GM23338 (cell line): Measurements from ENCODE around the gene CPLX1. TPM values are rescaled to one million over a fixed set of nuclear protein-coding genes. Genes with fewer than 3 reads are reported as not detected.

Source experiments
- ATAC-seq: fragments of 200-7000 bp; cut with Tn5 transposase; 3 replicates; pipeline ENCODE4 v1.9.1; 2020
- DNase-seq: peaks from one replicate; pipeline ENCODE4 v3.0.0-alpha.2; 2015; ENCODE audit warnings: low spot score
- H2AFZ ChIP-seq: fragments of 200-600 bp; sonication (generic); 2 replicates; pipeline ENCODE4 v1.8.0; 2016; ENCODE audit warnings: antibody characterized with exemption, mild to moderate bottlenecking, moderate library complexity
- H3F3A ChIP-seq: fragments of 200-600 bp; sonication (generic); replicated peaks from 2 replicates; pipeline ENCODE4 v1.8.0; 2017; ENCODE audit warnings: antibody characterized with exemption, mixed run types, low read depth
- H3K27ac ChIP-seq: fragments of 200-600 bp; sonication (generic); 2 replicates; pipeline ENCODE4 v1.6.1; 2016; ENCODE audit warnings: low read depth
- H3K27me3 ChIP-seq: fragments of 200-600 bp; sonication (generic); 2 replicates; pipeline ENCODE4 v1.8.0; 2016; ENCODE audit warnings: mild to moderate bottlenecking, mixed run types, moderate library complexity; ENCODE audit not compliant: insufficient read depth
- H3K36me3 ChIP-seq: fragments of 200-600 bp; sonication (generic); 2 replicates; pipeline ENCODE4 v1.8.0; 2016; ENCODE audit warnings: mild to moderate bottlenecking; ENCODE audit not compliant: insufficient read depth
- H3K4me1 ChIP-seq: fragments of 200-600 bp; sonication (generic); 2 replicates; pipeline ENCODE4 v1.8.0; 2016; ENCODE audit warnings: mild to moderate bottlenecking, moderate library complexity; ENCODE audit not compliant: insufficient read depth
- H3K4me2 ChIP-seq: fragments of 200-600 bp; sonication (generic); 2 replicates; pipeline ENCODE4 v1.7.1; 2017; ENCODE audit warnings: mixed run types
- H3K4me3 ChIP-seq: fragments of 200-600 bp; sonication (generic); 2 replicates; pipeline ENCODE4 v1.6.1; 2016; ENCODE audit warnings: mixed run types
- H3K79me2 ChIP-seq: fragments of 200-600 bp; sonication (generic); replicated peaks from 2 replicates; pipeline ENCODE4 v1.8.0; 2017; ENCODE audit warnings: mild to moderate bottlenecking; ENCODE audit not compliant: insufficient read depth
- H3K9me2 ChIP-seq: fragments of 200-600 bp; sonication (generic); 2 replicates; pipeline ENCODE4 v1.8.0; 2017; ENCODE audit not compliant: insufficient read depth
- H4K20me1 ChIP-seq: fragments of 200-600 bp; sonication (generic); replicated peaks from 2 replicates; pipeline ENCODE4 v1.8.0; 2017; ENCODE audit warnings: mild to moderate bottlenecking; ENCODE audit not compliant: insufficient read depth
- H3K27ac Mint-ChIP-seq: 2 replicates; pipeline ENCODE4 v1.8.0; 2020; ENCODE audit warnings: inconsistent platforms, mild to moderate bottlenecking, moderate library complexity, mixed read lengths
- H3K27me3 Mint-ChIP-seq: 3 replicates; pipeline ENCODE4 v1.8.0; 2022; ENCODE audit warnings: low read depth, mild to moderate bottlenecking, moderate library complexity, mixed read lengths, inconsistent platforms; ENCODE audit not compliant: insufficient read depth, poor library complexity
- H3K36me3 Mint-ChIP-seq: 3 replicates; pipeline ENCODE4 v1.8.0; 2021; ENCODE audit warnings: low read depth, mild to moderate bottlenecking, inconsistent platforms, moderate library complexity, mixed read lengths
- H3K4me1 Mint-ChIP-seq: 3 replicates; pipeline ENCODE4 v1.8.0; 2020; ENCODE audit warnings: mild to moderate bottlenecking, inconsistent platforms, mixed read lengths
- H3K4me3 Mint-ChIP-seq: 3 replicates; pipeline ENCODE4 v1.8.0; 2021; ENCODE audit warnings: moderate library complexity, mild to moderate bottlenecking, inconsistent platforms, mixed read lengths
- H3K9me3 Mint-ChIP-seq: 3 replicates; pipeline ENCODE4 v1.8.0; 2020; ENCODE audit warnings: moderate library complexity, mild to moderate bottlenecking, inconsistent platforms, mixed read lengths
- CREB1 ChIP-seq: fragments of 250-450 bp; sonication (Bioruptor Pico); IDR thresholded peaks from 2 replicates; pipeline ENCODE4 v1.5.0; 2020; ENCODE audit warnings: low read depth, mild to moderate bottlenecking, moderate library complexity
- CTCF ChIP-seq, 2 experiments: fragments of 200-600 bp in 1 of 2; sonication (generic) in 1 of 2; conservative IDR thresholded peaks; 2 replicates each; pipeline versions ENCODE4 v1.5.1 to v1.6.1; 2016 to 2017; ENCODE audit warnings: antibody characterized with exemption in 2 of 2, low read depth in 2 of 2, mild to moderate bottlenecking in 2 of 2, moderate library complexity in 1 of 2
- ETS1 ChIP-seq: IDR thresholded peaks from 2 replicates; pipeline ENCODE4 v1.6.1; 2016; ENCODE audit warnings: antibody characterized with exemption
- EZH2phosphoT487 ChIP-seq: fragments of 200-600 bp; sonication (generic); IDR thresholded peaks from one replicate; pipeline ENCODE4 v1.8.1; 2018; ENCODE audit warnings: antibody characterized with exemption; ENCODE audit not compliant: unreplicated experiment
- JUNB ChIP-seq: IDR thresholded peaks from one replicate; pipeline ENCODE4 v1.6.1; 2016; ENCODE audit warnings: antibody characterized with exemption; ENCODE audit not compliant: unreplicated experiment
- NANOG ChIP-seq: IDR thresholded peaks from 2 replicates; pipeline ENCODE4 v1.6.1; 2016; ENCODE audit warnings: antibody characterized with exemption, borderline replicate concordance
- POLR2AphosphoS5 ChIP-seq: IDR thresholded peaks from 2 replicates; pipeline ENCODE4 v1.6.1; 2016; ENCODE audit warnings: antibody characterized with exemption, low read depth
- REST ChIP-seq: IDR thresholded peaks from one replicate; pipeline ENCODE4 v1.6.1; 2018; ENCODE audit warnings: antibody characterized with exemption; ENCODE audit not compliant: unreplicated experiment
- ZNF114 ChIP-seq: fragments of 250-450 bp; sonication (Bioruptor Pico); IDR thresholded peaks from 2 replicates; pipeline ENCODE4 v1.5.0; 2020; ENCODE audit warnings: mild to moderate bottlenecking, moderate library complexity
- ZNF331 ChIP-seq: fragments of 250-450 bp; sonication (Bioruptor Pico); IDR thresholded peaks from 2 replicates; pipeline ENCODE4 v1.5.0; 2020; ENCODE audit warnings: low read depth, mild to moderate bottlenecking, moderate library complexity
- ZNF462 ChIP-seq: fragments of 250-450 bp; sonication (Bioruptor Pico); IDR thresholded peaks from 2 replicates; pipeline ENCODE4 v1.5.0; 2020; ENCODE audit warnings: mild to moderate bottlenecking, moderate library complexity
- polyA plus RNA-seq: library from polyadenylated mRNA; unstranded; fragments of >200 nt; fragmentation: Nextera tagmentation; extraction: Ambion mirVana; gene quantifications from 2 replicates; pipeline ENCODE4 v1.2.1, GENCODE V29; 2016
- total RNA-seq: library from RNA; depleted of rRNA; stranded (reverse); fragments of >200 nt; shearing (Covaris generic); gene quantifications from 2 replicates; pipeline ENCODE4 v1.2.3, GENCODE V29; 2014

The CPLX1 gene
- total and polyA plus RNA-seq, 2 experiments from 2014 or later: 0.86 to 0.97 TPM

GRCh38 chr4:788006-788635 is 37.8 kb downstream of the CPLX1 start:
- Histone ChIP-seq H3K9me2 (no peaks in the 10 kb centered on the region), H3K4me2 (no peak overlapping the region), H3K27me3 (peaks cover 63% of the 10 kb centered on the region), H3K27ac (no peak overlapping the region), H3F3A (no peaks in the 10 kb centered on the region; the same call in 1 of the 2 replicates), H3K79me2 (no peaks in the 10 kb centered on the region), H3K4me1 (peaks cover 20% of the 10 kb centered on the region), H3K4me3 (no peak overlapping the region), H2AFZ (no peak overlapping the region), H4K20me1 (no peaks in the 10 kb centered on the region), H3K36me3 (no peaks in the 10 kb centered on the region)
- peaks cover 24% of the 10 kb centered on the region for H3K4me1 Mint-ChIP-seq
- ATAC-seq (no peak), DNase-seq (no peak)
- peaks cover 58% of the 10 kb centered on the region for H3K27me3 Mint-ChIP-seq
- H3K27ac Mint-ChIP-seq: no peak overlapping the region
- TF ChIP-seq CTCF (conservative IDR thresholded peaks at IDR 0.05; ENCODE audit: low read depth in 2 of 2) (no peak), ZNF331 (CRISPR knock-in tag) (no peak), ETS1 (no peak), ZNF462 (CRISPR knock-in tag) (no peak), CREB1 (no peak), EZH2phosphoT487 (no peak), REST (no peak), NANOG (no peak), JUNB (no peak), POLR2AphosphoS5 (no peak), ZNF114 (no peak)
- no peak overlapping the region for H3K4me3 Mint-ChIP-seq
- no peaks in the 10 kb centered on the region; the same call in 2 of the 3 replicates for H3K36me3 Mint-ChIP-seq
- no peaks in the 10 kb centered on the region; the same call in 2 of the 3 replicates for H3K9me3 Mint-ChIP-seq
